ENCODE measurements around the gene PTPRCAP.

GRCh38 chr11:67486481-67487195, 49.2 kb upstream of the PTPRCAP start:
- TF ChIP-seq, protein P1, sequence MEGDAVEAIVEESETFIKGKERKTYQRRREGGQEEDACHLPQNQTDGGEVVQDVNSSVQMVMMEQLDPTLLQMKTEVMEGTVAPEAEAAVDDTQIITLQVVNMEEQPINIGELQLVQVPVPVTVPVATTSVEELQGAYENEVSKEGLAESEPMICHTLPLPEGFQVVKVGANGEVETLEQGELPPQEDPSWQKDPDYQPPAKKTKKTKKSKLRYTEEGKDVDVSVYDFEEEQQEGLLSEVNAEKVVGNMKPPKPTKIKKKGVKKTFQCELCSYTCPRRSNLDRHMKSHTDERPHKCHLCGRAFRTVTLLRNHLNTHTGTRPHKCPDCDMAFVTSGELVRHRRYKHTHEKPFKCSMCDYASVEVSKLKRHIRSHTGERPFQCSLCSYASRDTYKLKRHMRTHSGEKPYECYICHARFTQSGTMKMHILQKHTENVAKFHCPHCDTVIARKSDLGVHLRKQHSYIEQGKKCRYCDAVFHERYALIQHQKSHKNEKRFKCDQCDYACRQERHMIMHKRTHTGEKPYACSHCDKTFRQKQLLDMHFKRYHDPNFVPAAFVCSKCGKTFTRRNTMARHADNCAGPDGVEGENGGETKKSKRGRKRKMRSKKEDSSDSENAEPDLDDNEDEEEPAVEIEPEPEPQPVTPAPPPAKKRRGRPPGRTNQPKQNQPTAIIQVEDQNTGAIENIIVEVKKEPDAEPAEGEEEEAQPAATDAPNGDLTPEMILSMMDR (IDR thresholded peaks at IDR 0.05), result no peak
- no peak for TF ChIP-seq POLR2A (IDR thresholded peaks at IDR 0.05)
